Loucy (cell line): ENCODE data around the gene PIAS4.
A peak's percentile ranks its signal among the peaks of the same experiment; 100 is the strongest.

Experiments used
- H2AFZ ChIP-seq: fragments of 200-600 bp; sonication (generic); 2 replicates; pipeline ENCODE4 v1.6.0; 2016; ENCODE audit warnings: antibody characterized with exemption, mild to moderate bottlenecking, low read length, moderate library complexity
- H3F3A ChIP-seq: fragments of 200-600 bp; 2 replicates; pipeline ENCODE4 v1.6.0; 2016; ENCODE audit warnings: antibody characterized with exemption, low read depth, mild to moderate bottlenecking
- H3K27me3 ChIP-seq: fragments of 200-600 bp; sonication (generic); 2 replicates; pipeline ENCODE4 v1.6.1; 2014; ENCODE audit warnings: low read length, mild to moderate bottlenecking; ENCODE audit not compliant: insufficient read depth, poor library complexity, severe bottlenecking
- H3K36me3 ChIP-seq: fragments of 200-600 bp; sonication (generic); 2 replicates; pipeline ENCODE4 v1.6.1; 2016; ENCODE audit warnings: low read length; ENCODE audit not compliant: insufficient read depth
- H3K4me1 ChIP-seq: fragments of 200-600 bp; sonication (generic); 2 replicates; pipeline ENCODE4 v1.5.1; 2014; ENCODE audit warnings: low read length, mild to moderate bottlenecking; ENCODE audit not compliant: insufficient read depth, poor library complexity, severe bottlenecking
- H3K4me2 ChIP-seq: fragments of 200-600 bp; sonication (generic); 2 replicates; pipeline ENCODE4 v1.6.0; 2014; ENCODE audit warnings: antibody characterized with exemption, low read length, low read depth, mild to moderate bottlenecking; ENCODE audit not compliant: poor library complexity, severe bottlenecking
- H3K4me3 ChIP-seq: fragments of 200-600 bp; sonication (generic); 2 replicates; pipeline ENCODE4 v1.5.1; 2014; ENCODE audit warnings: low read length, mild to moderate bottlenecking, mixed read lengths; ENCODE audit not compliant: poor library complexity, severe bottlenecking
- H3K79me2 ChIP-seq: fragments of 200-600 bp; sonication (generic); 2 replicates; pipeline ENCODE4 v1.6.1; 2014; ENCODE audit warnings: low read length; ENCODE audit not compliant: insufficient read depth
- H3K9ac ChIP-seq: fragments of 200-600 bp; sonication (generic); 2 replicates; pipeline ENCODE4 v1.6.0; 2014; ENCODE audit warnings: mild to moderate bottlenecking, low read depth, low read length, moderate library complexity; ENCODE audit not compliant: poor library complexity, severe bottlenecking
- H3K9me2 ChIP-seq: fragments of 200-600 bp; sonication (generic); replicated peaks from 2 replicates; pipeline ENCODE4 v1.6.1; 2016; ENCODE audit warnings: low read depth, low read length, mixed read lengths
- H3K9me3 ChIP-seq: fragments of 200-600 bp; sonication (generic); 2 replicates; pipeline ENCODE4 v1.6.1; 2014; ENCODE audit warnings: mild to moderate bottlenecking, antibody characterized with exemption, low read length, low read depth; ENCODE audit not compliant: insufficient read depth
- H4K20me1 ChIP-seq: fragments of 200-600 bp; sonication (generic); 2 replicates; pipeline ENCODE4 v1.6.0; 2014; ENCODE audit warnings: antibody characterized with exemption, low read length, mild to moderate bottlenecking; ENCODE audit not compliant: insufficient read depth, poor library complexity, severe bottlenecking
- EZH2phosphoT487 ChIP-seq: fragments of 200-600 bp; IDR thresholded peaks from 2 replicates; pipeline ENCODE4 v1.6.1; 2018; ENCODE audit warnings: antibody characterized with exemption, mild to moderate bottlenecking, moderate library complexity, borderline replicate concordance
- TF ChIP-seq, protein P1 (sequence below): fragments of 200-600 bp; sonication (generic); conservative IDR thresholded peaks from 2 replicates; pipeline ENCODE4 v1.5.1; 2014; ENCODE audit warnings: mild to moderate bottlenecking, antibody characterized with exemption, low read length

Gene PIAS4

DNA sequence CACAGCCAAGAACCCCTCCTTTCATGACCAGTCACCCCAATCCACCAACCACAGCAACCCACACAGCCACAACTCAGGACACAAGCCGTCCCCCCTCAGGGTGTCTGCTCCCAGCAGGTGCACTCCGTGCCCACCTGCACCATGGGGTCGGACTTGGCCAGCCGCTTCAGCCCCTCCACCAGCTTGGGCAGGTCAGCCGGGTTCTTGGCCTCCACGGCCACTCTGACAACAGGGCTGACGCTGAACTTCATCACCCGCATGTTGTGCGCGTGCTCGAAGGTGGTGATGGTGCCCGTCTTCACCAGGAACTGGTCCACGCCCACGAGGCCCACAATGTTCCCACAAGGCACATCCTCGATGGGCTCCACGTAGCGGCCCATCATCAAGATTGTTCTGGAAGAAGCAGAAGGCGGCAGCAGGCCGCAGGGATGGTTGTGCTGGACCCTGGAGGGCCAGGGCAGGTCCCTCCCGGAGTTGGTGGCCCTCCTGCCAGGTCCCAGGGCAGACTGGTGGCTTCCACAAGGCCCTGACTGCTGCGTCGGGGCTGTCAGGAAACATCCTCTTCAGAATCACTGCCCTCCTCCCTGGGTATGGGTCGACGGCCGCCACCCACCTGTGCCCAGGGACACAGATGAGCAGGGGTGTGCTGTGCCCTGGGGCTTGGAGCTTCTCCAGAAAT, 27.7 kb upstream of the PIAS4 start:
- Histone ChIP-seq H4K20me1 (peaks cover 98% of the 10 kb centered on the region), H3K9me2 (no peaks in the 10 kb centered on the region), H3K9ac (no peak overlapping the region), H3K79me2 (peaks cover 84% of the 10 kb centered on the region), H3K36me3 (peaks cover 95% of the 10 kb centered on the region), H3K27me3 (peaks cover 3% of the 10 kb centered on the region), H3K4me3 (no peak overlapping the region), H3K4me1 (peaks cover 27% of the 10 kb centered on the region), H3K4me2 (peak overlapping the region; percentile 16), H3K9me3 (no peaks in the 10 kb centered on the region), H2AFZ (no peak overlapping the region), H3F3A (no peaks in the 10 kb centered on the region)
- no peak for TF ChIP-seq EZH2phosphoT487
- TF ChIP-seq, protein P1, sequence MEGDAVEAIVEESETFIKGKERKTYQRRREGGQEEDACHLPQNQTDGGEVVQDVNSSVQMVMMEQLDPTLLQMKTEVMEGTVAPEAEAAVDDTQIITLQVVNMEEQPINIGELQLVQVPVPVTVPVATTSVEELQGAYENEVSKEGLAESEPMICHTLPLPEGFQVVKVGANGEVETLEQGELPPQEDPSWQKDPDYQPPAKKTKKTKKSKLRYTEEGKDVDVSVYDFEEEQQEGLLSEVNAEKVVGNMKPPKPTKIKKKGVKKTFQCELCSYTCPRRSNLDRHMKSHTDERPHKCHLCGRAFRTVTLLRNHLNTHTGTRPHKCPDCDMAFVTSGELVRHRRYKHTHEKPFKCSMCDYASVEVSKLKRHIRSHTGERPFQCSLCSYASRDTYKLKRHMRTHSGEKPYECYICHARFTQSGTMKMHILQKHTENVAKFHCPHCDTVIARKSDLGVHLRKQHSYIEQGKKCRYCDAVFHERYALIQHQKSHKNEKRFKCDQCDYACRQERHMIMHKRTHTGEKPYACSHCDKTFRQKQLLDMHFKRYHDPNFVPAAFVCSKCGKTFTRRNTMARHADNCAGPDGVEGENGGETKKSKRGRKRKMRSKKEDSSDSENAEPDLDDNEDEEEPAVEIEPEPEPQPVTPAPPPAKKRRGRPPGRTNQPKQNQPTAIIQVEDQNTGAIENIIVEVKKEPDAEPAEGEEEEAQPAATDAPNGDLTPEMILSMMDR = no peak

DNA sequence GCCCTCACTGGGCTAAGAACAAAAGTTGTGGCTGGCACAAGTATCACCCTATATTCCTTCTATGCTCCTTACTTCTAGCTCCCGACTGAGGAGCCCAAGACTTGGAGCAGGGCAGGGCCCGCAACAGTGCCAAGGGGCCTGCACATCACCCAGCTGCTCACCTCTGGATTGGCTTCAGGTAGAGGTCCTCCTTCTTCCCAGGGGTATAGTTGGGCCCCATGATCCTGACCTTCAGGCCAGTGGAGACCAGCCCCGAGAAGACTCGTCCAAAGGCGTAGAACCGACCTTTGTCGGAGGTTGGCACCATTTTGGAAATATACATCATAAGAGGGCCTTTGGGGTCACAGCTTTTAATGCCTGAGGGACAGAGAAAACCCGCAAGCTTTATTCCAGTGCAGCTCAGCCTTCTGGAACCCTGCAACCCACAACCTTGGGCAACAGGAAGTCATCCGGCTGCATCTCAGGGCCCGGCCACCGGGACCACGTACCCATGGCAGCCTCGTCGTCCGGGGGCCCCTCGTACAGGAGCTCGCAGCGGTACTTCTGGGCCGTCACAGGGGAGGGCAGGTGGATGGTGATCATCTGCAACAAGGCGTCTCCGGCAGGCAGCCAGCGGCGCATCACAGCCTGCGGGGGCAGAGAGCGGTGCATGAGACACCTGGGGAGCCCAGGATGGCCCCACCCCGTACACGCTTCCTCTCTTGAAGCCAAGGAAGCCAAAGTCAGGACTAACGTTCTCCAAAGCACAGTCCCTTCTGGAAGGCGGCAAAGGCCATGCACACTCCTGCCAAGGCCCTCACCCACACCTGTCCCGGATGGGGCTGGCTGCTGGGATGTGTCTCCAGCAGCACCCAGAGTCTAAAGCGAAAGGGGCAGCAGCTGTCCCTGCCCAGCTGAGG, 26.9 kb upstream of the PIAS4 start:
- peaks cover 28% of the 10 kb centered on the region for H3K4me1 ChIP-seq
- no peak for TF ChIP-seq EZH2phosphoT487
- TF ChIP-seq, protein P1 = no peak
- H3K79me2 ChIP-seq = peaks cover 87% of the 10 kb centered on the region
- H2AFZ ChIP-seq = no peak overlapping the region
- H3K9ac ChIP-seq = no peak overlapping the region
- H4K20me1 ChIP-seq = peaks cover 95% of the 10 kb centered on the region
- H3K4me3 ChIP-seq = no peak overlapping the region
- H3K9me2 ChIP-seq = no peaks in the 10 kb centered on the region
- peak overlapping the region; percentile 96 for H3K4me2 ChIP-seq
- no peaks in the 10 kb centered on the region for H3F3A ChIP-seq
- H3K27me3 ChIP-seq = peaks cover 9% of the 10 kb centered on the region
- no peaks in the 10 kb centered on the region for H3K9me3 ChIP-seq
- peaks cover 88% of the 10 kb centered on the region for H3K36me3 ChIP-seq

DNA sequence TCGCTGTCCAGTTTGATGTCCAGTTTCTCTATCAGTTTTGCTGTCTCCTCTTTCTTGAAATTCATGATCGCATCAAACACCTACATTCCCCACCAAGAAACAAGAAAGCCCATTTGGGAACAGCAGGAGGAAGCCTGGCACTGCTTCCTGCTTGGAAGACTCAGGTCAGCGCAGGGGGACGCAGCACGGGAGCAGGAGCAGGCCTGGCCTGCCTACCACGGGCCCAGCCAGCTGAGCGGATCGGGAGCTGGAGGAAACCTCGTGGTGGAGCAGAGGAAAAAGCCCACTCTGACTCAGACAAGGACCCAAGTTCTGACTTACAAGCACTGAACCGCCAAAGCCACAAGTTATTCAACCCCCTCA, 26.2 kb upstream of the PIAS4 start:
- Histone ChIP-seq H3K9me3 (no peaks in the 10 kb centered on the region), H3K4me1 (peaks cover 34% of the 10 kb centered on the region), H3K79me2 (peaks cover 90% of the 10 kb centered on the region), H3K9me2 (no peaks in the 10 kb centered on the region), H3K9ac (no peak overlapping the region), H2AFZ (no peak overlapping the region), H3K4me3 (peak overlapping the region; percentile 98), H3K4me2 (peak overlapping the region; percentile 96), H3K36me3 (peaks cover 81% of the 10 kb centered on the region), H3F3A (no peaks in the 10 kb centered on the region), H4K20me1 (peaks cover 87% of the 10 kb centered on the region), H3K27me3 (peaks cover 9% of the 10 kb centered on the region)
- TF ChIP-seq, protein P1 = no peak
- TF ChIP-seq EZH2phosphoT487 = no peak
